WTC11 (cell line): ENCODE results near the gene SOWAHA. TPM values are rescaled to one million over a fixed set of nuclear protein-coding genes. Genes with fewer than 3 reads are reported as not detected.
A peak's percentile ranks its signal among the peaks of the same experiment; 100 is the strongest.

Source experiments
- ATAC-seq: fragments of 200-7000 bp; cut with Tn5 transposase; 2 replicates; pipeline ENCODE4 v1.10.0; 2021; ENCODE audit warnings: mild to moderate bottlenecking, moderate library complexity
- CTCF ChIA-PET: fragments of 300-600 bp; sonication (Branson Sonifier 250); formaldehyde crosslinking; loops from one replicate; lab custom pipeline; 2021; ENCODE audit warnings: antibody characterized with exemption; lab: Charles Lee
- POLR2A ChIA-PET: fragments of 350-600 bp; sonication (Branson Sonifier 250); formaldehyde crosslinking; loops from one replicate; lab custom pipeline; 2021; ENCODE audit warnings: antibody characterized with exemption; lab: Charles Lee
- DNase-seq: peaks from one replicate; pipeline ENCODE4 v3.0.0; 2021; ENCODE audit warnings: low spot score
- H3K27ac Mint-ChIP-seq: 2 replicates; pipeline ENCODE4 v1.8.0; 2021; ENCODE audit warnings: mixed read lengths
- H3K27me3 Mint-ChIP-seq: 2 replicates; pipeline ENCODE4 v1.8.0; 2021; ENCODE audit warnings: low read depth, mild to moderate bottlenecking, moderate library complexity, mixed read lengths
- H3K36me3 Mint-ChIP-seq: 2 replicates; pipeline ENCODE4 v1.8.0; 2021; ENCODE audit warnings: mixed read lengths
- H3K4me1 Mint-ChIP-seq: 2 replicates; pipeline ENCODE4 v1.8.0; 2022; ENCODE audit warnings: mixed read lengths
- H3K4me3 Mint-ChIP-seq: 2 replicates; pipeline ENCODE4 v1.8.0; 2021; ENCODE audit warnings: mild to moderate bottlenecking, moderate library complexity, mixed read lengths
- H3K9me3 Mint-ChIP-seq: 2 replicates; pipeline ENCODE4 v1.8.0; 2021; ENCODE audit warnings: mixed read lengths
- ATF1 ChIP-seq: sonication (generic); formaldehyde crosslinking; IDR thresholded peaks from 2 replicates; pipeline ENCODE4 v1.8.1; 2023; ENCODE audit warnings: mild to moderate bottlenecking, moderate library complexity, missing genetic modification reagents
- ATF2 ChIP-seq: sonication (generic); formaldehyde crosslinking; IDR thresholded peaks from 2 replicates; pipeline ENCODE4 v1.8.1; 2022; ENCODE audit warnings: low read depth, missing genetic modification reagents, borderline replicate concordance
- CREM ChIP-seq: sonication (generic); formaldehyde crosslinking; IDR thresholded peaks from 2 replicates; pipeline ENCODE4 v1.8.1; 2022; ENCODE audit warnings: mild to moderate bottlenecking, missing genetic modification reagents, moderate library complexity
- CTCF ChIP-seq: fragments of 200-600 bp; IDR thresholded peaks from 2 replicates; pipeline ENCODE4 v1.8.0; 2022; ENCODE audit warnings: antibody characterized with exemption
- E2F5 ChIP-seq: sonication (generic); formaldehyde crosslinking; IDR thresholded peaks from 2 replicates; pipeline ENCODE4 v1.8.1; 2022; ENCODE audit warnings: mild to moderate bottlenecking, moderate library complexity, missing genetic modification reagents
- ELF4 ChIP-seq: sonication (generic); formaldehyde crosslinking; IDR thresholded peaks from 2 replicates; pipeline ENCODE4 v1.8.1; 2022; ENCODE audit warnings: low read depth, mild to moderate bottlenecking, moderate library complexity, missing genetic modification reagents
- EMX1 ChIP-seq: fragments of 250-450 bp; sonication (Bioruptor Pico); IDR thresholded peaks from 2 replicates; pipeline ENCODE4 v1.8.0; 2021; ENCODE audit warnings: mild to moderate bottlenecking
- ETV6 ChIP-seq: sonication (generic); formaldehyde crosslinking; IDR thresholded peaks from 2 replicates; pipeline ENCODE4 v1.8.1; 2022; ENCODE audit warnings: mild to moderate bottlenecking, missing genetic modification reagents
- FOXJ3 ChIP-seq: sonication (generic); formaldehyde crosslinking; IDR thresholded peaks from 2 replicates; pipeline ENCODE4 v1.9.0; 2021; ENCODE audit warnings: missing genetic modification reagents, mild to moderate bottlenecking, borderline replicate concordance
- FOXK1 ChIP-seq: sonication (generic); formaldehyde crosslinking; IDR thresholded peaks from 2 replicates; pipeline ENCODE4 v1.8.0; 2022; ENCODE audit warnings: mild to moderate bottlenecking, moderate library complexity, missing genetic modification reagents
- GRHL2 ChIP-seq: fragments of 250-450 bp; sonication (Bioruptor Pico); IDR thresholded peaks from 2 replicates; pipeline ENCODE4 v1.8.0; 2022; ENCODE audit warnings: mild to moderate bottlenecking, moderate library complexity; ENCODE audit not compliant: insufficient replicate concordance, severe bottlenecking
- HMGA2 ChIP-seq: fragments of 250-450 bp; sonication (Bioruptor Pico); IDR thresholded peaks from 2 replicates; pipeline ENCODE4 v1.4.0; 2021; ENCODE audit warnings: mild to moderate bottlenecking, moderate library complexity
- JAZF1 ChIP-seq: fragments of 250-450 bp; sonication (Bioruptor Pico); IDR thresholded peaks from 2 replicates; pipeline ENCODE4 v1.9.0; 2021; ENCODE audit warnings: moderate library complexity, mild to moderate bottlenecking, inconsistent platforms
- MLX ChIP-seq: sonication (generic); formaldehyde crosslinking; IDR thresholded peaks from 2 replicates; pipeline ENCODE4 v1.8.1; 2023; ENCODE audit warnings: mild to moderate bottlenecking, missing genetic modification reagents, moderate library complexity
- NFATC4 ChIP-seq: fragments of 250-450 bp; sonication (Bioruptor Pico); IDR thresholded peaks from 2 replicates; pipeline ENCODE4 v1.9.0; 2021; ENCODE audit warnings: mild to moderate bottlenecking
- NFYB ChIP-seq: sonication (generic); formaldehyde crosslinking; conservative IDR thresholded peaks from 2 replicates; pipeline ENCODE4 v1.8.0; 2022; ENCODE audit warnings: low read depth, missing genetic modification reagents
- NR3C1 ChIP-seq: sonication (generic); formaldehyde crosslinking; conservative IDR thresholded peaks from 2 replicates; pipeline ENCODE4 v1.8.1; 2023; ENCODE audit warnings: low read depth, mild to moderate bottlenecking, missing genetic modification reagents
- OVOL2 ChIP-seq: fragments of 250-450 bp; sonication (Bioruptor Pico); IDR thresholded peaks from 2 replicates; pipeline ENCODE4 v1.9.0; 2021; ENCODE audit warnings: mild to moderate bottlenecking, borderline replicate concordance
- RORB ChIP-seq: fragments of 250-450 bp; sonication (Bioruptor Pico); IDR thresholded peaks from 2 replicates; pipeline ENCODE4 v1.9.0; 2021; ENCODE audit warnings: mild to moderate bottlenecking
- SMAD3 ChIP-seq: sonication (generic); formaldehyde crosslinking; IDR thresholded peaks from 2 replicates; pipeline ENCODE4 v1.8.0; 2022; ENCODE audit warnings: missing genetic modification reagents, mild to moderate bottlenecking, borderline replicate concordance
- ZNF121 ChIP-seq: sonication (generic); formaldehyde crosslinking; IDR thresholded peaks from 2 replicates; pipeline ENCODE4 v1.8.0; 2023; ENCODE audit warnings: missing genetic modification reagents
- ZNF317 ChIP-seq: sonication (generic); formaldehyde crosslinking; IDR thresholded peaks from 2 replicates; pipeline ENCODE4 v1.8.1; 2023; ENCODE audit warnings: low read depth, mild to moderate bottlenecking, moderate library complexity, missing genetic modification reagents, borderline replicate concordance
- ZNF425 ChIP-seq: fragments of 250-450 bp; sonication (Bioruptor Pico); conservative IDR thresholded peaks from 2 replicates; pipeline ENCODE4 v1.9.0; 2021; ENCODE audit warnings: mild to moderate bottlenecking
- total RNA-seq: library from RNA; stranded (reverse); gene quantifications from 3 replicates; pipeline ENCODE4 v1.2.3, GENCODE V29; 2021

Gene SOWAHA
- total RNA-seq, 1 experiment from 2014 or later, result 0.11 TPM

- H3K27me3 Mint-ChIP-seq, result no peaks in the 10 kb centered on the region
- H3K27ac Mint-ChIP-seq, result no peak overlapping the region
- ATAC-seq, result no peak
- no peaks in the 10 kb centered on the region for H3K9me3 Mint-ChIP-seq
- DNase-seq, result no peak
- ChIA-PET POLR2A (no interaction called here), CTCF (no interaction called here)
- no peak overlapping the region for H3K4me3 Mint-ChIP-seq
- peaks cover 17% of the 10 kb centered on the region for H3K4me1 Mint-ChIP-seq
- H3K36me3 Mint-ChIP-seq, result 0 out of 2 replicates have a peak, but pooled peaks cover 2% of the 10 kb centered on the region
- TF ChIP-seq NR3C1 (CRISPR knock-in tag) (no peak), NFATC4 (CRISPR knock-in tag) (no peak), FOXK1 (no peak), E2F5 (CRISPR knock-in tag) (no peak), CREM (CRISPR knock-in tag) (no peak), JAZF1 (CRISPR knock-in tag) (no peak), FOXJ3 (CRISPR knock-in tag) (no peak), ATF2 (CRISPR knock-in tag) (no peak), OVOL2 (CRISPR knock-in tag) (no peak), ATF1 (no peak), RORB (CRISPR knock-in tag) (no peak)
Measured at GRCh38 chr5:132768485-132768868, 44.6 kb upstream of the SOWAHA start.

GRCh38 chr5:132770476-132771159 is 42.5 kb upstream of the SOWAHA start:
- ChIA-PET CTCF (interaction anchor here (0.7 to 1.5 kb wide), 5 partner anchors 16 to 244 kb away, joined by 3 to 9 read pairs (median 5); no protein-coding TSS in a partner anchor), POLR2A (interaction anchor here (0.9 to 1.2 kb wide), 2 partner anchors 23 to 49 kb away, joined by 3 to 4 read pairs; no protein-coding TSS in a partner anchor)
- TF ChIP-seq SMAD3 (CRISPR knock-in tag) (no peak), ZNF425 (CRISPR knock-in tag) (no peak), ZNF121 (CRISPR knock-in tag) (no peak)
- ATAC-seq, result no peak; the same call in 1 of the 2 replicates
- H3K36me3 Mint-ChIP-seq, result no peaks in the 10 kb centered on the region
- no peaks in the 10 kb centered on the region for H3K9me3 Mint-ChIP-seq
- peaks cover 21% of the 10 kb centered on the region for H3K4me1 Mint-ChIP-seq
- no peak for DNase-seq
- H3K27ac Mint-ChIP-seq, result no peak overlapping the region
- H3K4me3 Mint-ChIP-seq, result no peak overlapping the region
- peaks cover 6% of the 10 kb centered on the region; the same call in 1 of the 2 replicates for H3K27me3 Mint-ChIP-seq

GRCh38 chr5:132771503-132771998 is 41.6 kb upstream of the SOWAHA start:
- no peaks in the 10 kb centered on the region for H3K9me3 Mint-ChIP-seq
- peak overlapping the region; percentile 60 for H3K27ac Mint-ChIP-seq
- ATAC-seq (peak; percentile 59), DNase-seq (peak; percentile 53)
- H3K36me3 Mint-ChIP-seq, result no peaks in the 10 kb centered on the region
- ChIA-PET CTCF (interaction anchor here (0.6 to 1.5 kb wide), 6 partner anchors 17 to 245 kb away, joined by 3 to 9 read pairs (median 4); no protein-coding TSS in a partner anchor), POLR2A (interaction anchor here (0.7 to 1.2 kb wide), 2 partner anchors 37 to 49 kb away, joined by 3 read pairs; no protein-coding TSS in a partner anchor)
- H3K27me3 Mint-ChIP-seq, result peaks cover 15% of the 10 kb centered on the region
- H3K4me1 Mint-ChIP-seq, result peaks cover 27% of the 10 kb centered on the region
- no peak overlapping the region for H3K4me3 Mint-ChIP-seq
- TF ChIP-seq GRHL2, result no peak
- TF ChIP-seq ELF4 (CRISPR knock-in tag), result no peak
- no peak for TF ChIP-seq OVOL2 (CRISPR knock-in tag)
- no peak for TF ChIP-seq MLX (CRISPR knock-in tag)
- TF ChIP-seq ZNF317 (CRISPR knock-in tag), result no peak
- no peak for TF ChIP-seq ATF2 (CRISPR knock-in tag)
- no peak for TF ChIP-seq CTCF
- TF ChIP-seq HMGA2, result no peak
- no peak for TF ChIP-seq ATF1
- TF ChIP-seq ETV6 (CRISPR knock-in tag), result no peak
- no peak for TF ChIP-seq NFYB
- no peak for TF ChIP-seq EMX1 (CRISPR knock-in tag)
